ENCODE data around the gene RRBP1. TPM values are rescaled to one million over a fixed set of nuclear protein-coding genes. Genes with fewer than 3 reads are reported as not detected.

RRBP1 gene
- polyA plus RNA-seq, 2 donors = 49.0 to 54.5 TPM

DNA sequence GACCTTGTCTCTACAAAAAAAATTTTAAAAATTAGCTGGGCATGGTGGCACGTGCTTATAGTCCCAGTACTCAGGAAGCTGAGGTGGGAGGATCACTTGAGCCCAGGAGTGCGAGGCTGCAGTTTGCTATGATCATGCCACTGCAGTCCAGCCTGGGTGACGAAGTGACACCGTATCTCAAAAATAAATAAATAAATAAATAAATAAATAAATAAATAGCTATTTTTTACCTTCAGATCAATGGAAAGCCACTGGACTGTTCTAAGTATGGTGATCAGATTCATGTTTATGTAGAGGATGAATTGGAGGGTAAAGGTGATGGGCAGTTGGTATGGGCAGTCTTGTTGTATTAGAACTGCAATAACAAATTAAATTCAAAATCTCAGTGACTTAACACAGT is 88.1 kb downstream of the RRBP1 start:
- Histone ChIP-seq H3K4me1 (ENCODE audit: control insufficient read depth in 2 of 2, insufficient read depth in 2 of 2, low read length in 1 of 2) (peaks cover 2 to 7% of the 10 kb centered on the region in 2 donors), H3K27me3 (ENCODE audit: control insufficient read depth in 1 of 2, insufficient read depth in 2 of 2, low read length in 2 of 2) (no peaks in the 10 kb centered on the region), H3K27ac (ENCODE audit: low read depth in 2 of 2, low read length in 1 of 2) (peak overlapping the region; percentile 57 to 79), H3K9me3 (ENCODE audit: control insufficient read depth in 2 of 2, insufficient read depth in 1 of 2, low read depth in 1 of 2, low read length in 1 of 2) (no peaks in the 10 kb centered on the region), H3K4me3 (ENCODE audit: low read depth in 1 of 2, low read length in 2 of 2) (no peak overlapping the region), H3K36me3 (ENCODE audit: control insufficient read depth in 2 of 2, insufficient read depth in 2 of 2, low read length in 1 of 2) (no peaks in the 10 kb centered on the region)
- 69 to 83% methylated on average over 4 of the region's 4 CpGs for WGBS, 2 donors

- Histone ChIP-seq H3K27me3 (ENCODE audit: control insufficient read depth in 1 of 2, insufficient read depth in 2 of 2, low read length in 2 of 2) (no peaks in the 10 kb centered on the region), H3K9me3 (ENCODE audit: control insufficient read depth in 2 of 2, insufficient read depth in 1 of 2, low read depth in 1 of 2, low read length in 1 of 2) (no peaks in the 10 kb centered on the region), H3K36me3 (ENCODE audit: control insufficient read depth in 2 of 2, insufficient read depth in 2 of 2, low read length in 1 of 2) (no peaks in the 10 kb centered on the region), H3K4me1 (ENCODE audit: control insufficient read depth in 2 of 2, insufficient read depth in 2 of 2, low read length in 1 of 2) (peaks cover 2 to 7% of the 10 kb centered on the region in 2 donors), H3K4me3 (ENCODE audit: low read depth in 1 of 2, low read length in 2 of 2) (no peak overlapping the region), H3K27ac (ENCODE audit: low read depth in 2 of 2, low read length in 1 of 2) (no peak overlapping the region)
- 29 to 32% methylated on average over 1 of the region's 1 CpG for WGBS, 2 donors
Measured at GRCh38 chr20:17590245-17590644, 91.8 kb downstream of the RRBP1 start.

- Histone ChIP-seq H3K27ac (ENCODE audit: low read depth in 2 of 2, low read length in 1 of 2) (peak overlapping the region in 1 of 2 donors; percentile 67), H3K4me3 (ENCODE audit: low read depth in 1 of 2, low read length in 2 of 2) (no peak overlapping the region), H3K4me1 (ENCODE audit: control insufficient read depth in 2 of 2, insufficient read depth in 2 of 2, low read length in 1 of 2) (peaks cover 0 to 5% of the 10 kb centered on the region in 2 donors)
Measured at GRCh38 chr20:17589161-17589834, 92.7 kb downstream of the RRBP1 start.

GRCh38 chr20:17587824-17588223 is 94.2 kb downstream of the RRBP1 start:
- no peak overlapping the region for H3K27ac ChIP-seq (ENCODE audit: low read depth in 2 of 2, low read length in 1 of 2)
- H3K36me3 ChIP-seq (ENCODE audit: control insufficient read depth in 2 of 2, insufficient read depth in 2 of 2, low read length in 1 of 2) = no peaks in the 10 kb centered on the region
- 54 to 73% methylated on average over 3 of the region's 3 CpGs for WGBS, 2 donors
- H3K27me3 ChIP-seq (ENCODE audit: control insufficient read depth in 1 of 2, insufficient read depth in 2 of 2, low read length in 2 of 2) = no peaks in the 10 kb centered on the region
- H3K4me1 ChIP-seq (ENCODE audit: control insufficient read depth in 2 of 2, insufficient read depth in 2 of 2, low read length in 1 of 2) = no peaks in the 10 kb centered on the region
- no peak overlapping the region for H3K4me3 ChIP-seq (ENCODE audit: low read depth in 1 of 2, low read length in 2 of 2)
- H3K9me3 ChIP-seq (ENCODE audit: control insufficient read depth in 2 of 2, insufficient read depth in 1 of 2, low read depth in 1 of 2, low read length in 1 of 2) = no peaks in the 10 kb centered on the region

More at GRCh38 chr20:17589161-17589834, 92.7 kb downstream of the RRBP1 start:
- Histone ChIP-seq H3K9me3 (ENCODE audit: control insufficient read depth in 2 of 2, insufficient read depth in 1 of 2, low read depth in 1 of 2, low read length in 1 of 2) (no peaks in the 10 kb centered on the region), H3K36me3 (ENCODE audit: control insufficient read depth in 2 of 2, insufficient read depth in 2 of 2, low read length in 1 of 2) (no peaks in the 10 kb centered on the region), H3K27me3 (ENCODE audit: control insufficient read depth in 1 of 2, insufficient read depth in 2 of 2, low read length in 2 of 2) (no peaks in the 10 kb centered on the region)
- WGBS, 2 donors = 62 to 67% methylated on average over 8 of the region's 8 CpGs

- WGBS, 2 donors = 81 to 87% methylated on average over 1 of the region's 1 CpG
- H3K4me1 ChIP-seq (ENCODE audit: control insufficient read depth in 2 of 2, insufficient read depth in 2 of 2, low read length in 1 of 2) = no peaks in the 10 kb centered on the region
Measured at GRCh38 chr20:17587148-17587547, 94.9 kb downstream of the RRBP1 start.

DNA sequence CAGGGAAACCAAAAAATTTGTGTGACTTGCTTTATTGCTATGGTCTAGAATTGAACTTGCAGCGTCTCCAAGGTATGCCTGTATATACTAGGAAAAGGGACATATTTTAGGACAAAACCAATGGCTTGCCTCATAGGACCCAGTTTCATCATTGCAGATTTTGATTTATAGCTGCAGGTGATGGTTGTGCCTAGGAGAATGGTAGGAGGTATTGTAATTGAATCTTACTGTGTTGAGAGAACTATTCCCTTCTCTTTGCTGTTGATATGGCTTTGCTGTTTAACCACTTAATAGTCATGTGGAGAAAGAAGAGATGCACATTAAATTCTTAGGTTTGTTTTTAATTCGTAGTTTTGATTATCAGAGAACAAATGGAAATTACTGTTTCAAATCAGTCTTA is 95.8 kb downstream of the RRBP1 start:
- H3K27me3 ChIP-seq (ENCODE audit: control insufficient read depth in 1 of 2, insufficient read depth in 2 of 2, low read length in 2 of 2) = no peaks in the 10 kb centered on the region
- H3K4me3 ChIP-seq (ENCODE audit: low read depth in 1 of 2, low read length in 2 of 2) = no peak overlapping the region
- H3K9me3 ChIP-seq (ENCODE audit: control insufficient read depth in 2 of 2, insufficient read depth in 1 of 2, low read depth in 1 of 2, low read length in 1 of 2) = no peaks in the 10 kb centered on the region
- no peaks in the 10 kb centered on the region for H3K4me1 ChIP-seq (ENCODE audit: control insufficient read depth in 2 of 2, insufficient read depth in 2 of 2, low read length in 1 of 2)
- H3K36me3 ChIP-seq (ENCODE audit: control insufficient read depth in 2 of 2, insufficient read depth in 2 of 2, low read length in 1 of 2) = no peaks in the 10 kb centered on the region
- no peak overlapping the region for H3K27ac ChIP-seq (ENCODE audit: low read depth in 2 of 2, low read length in 1 of 2)
- WGBS, 2 donors = 75 to 79% methylated on average over 2 of the region's 2 CpGs

More at GRCh38 chr20:17587148-17587547, 94.9 kb downstream of the RRBP1 start:
- Histone ChIP-seq H3K27ac (ENCODE audit: low read depth in 2 of 2, low read length in 1 of 2) (no peak overlapping the region), H3K36me3 (ENCODE audit: control insufficient read depth in 2 of 2, insufficient read depth in 2 of 2, low read length in 1 of 2) (no peaks in the 10 kb centered on the region), H3K9me3 (ENCODE audit: control insufficient read depth in 2 of 2, insufficient read depth in 1 of 2, low read depth in 1 of 2, low read length in 1 of 2) (no peaks in the 10 kb centered on the region), H3K4me3 (ENCODE audit: low read depth in 1 of 2, low read length in 2 of 2) (no peak overlapping the region), H3K27me3 (ENCODE audit: control insufficient read depth in 1 of 2, insufficient read depth in 2 of 2, low read length in 2 of 2) (no peaks in the 10 kb centered on the region)

GRCh38 chr20:17584689-17585088 is 97.4 kb downstream of the RRBP1 start:
- no peaks in the 10 kb centered on the region for H3K9me3 ChIP-seq (ENCODE audit: control insufficient read depth in 2 of 2, insufficient read depth in 1 of 2, low read depth in 1 of 2, low read length in 1 of 2)
- no peaks in the 10 kb centered on the region for H3K4me1 ChIP-seq (ENCODE audit: control insufficient read depth in 2 of 2, insufficient read depth in 2 of 2, low read length in 1 of 2)
- H3K27me3 ChIP-seq (ENCODE audit: control insufficient read depth in 1 of 2, insufficient read depth in 2 of 2, low read length in 2 of 2) = no peaks in the 10 kb centered on the region
- H3K27ac ChIP-seq (ENCODE audit: low read depth in 2 of 2, low read length in 1 of 2) = no peak overlapping the region
- no peak overlapping the region for H3K4me3 ChIP-seq (ENCODE audit: low read depth in 1 of 2, low read length in 2 of 2)
- H3K36me3 ChIP-seq (ENCODE audit: control insufficient read depth in 2 of 2, insufficient read depth in 2 of 2, low read length in 1 of 2) = no peaks in the 10 kb centered on the region

DNA sequence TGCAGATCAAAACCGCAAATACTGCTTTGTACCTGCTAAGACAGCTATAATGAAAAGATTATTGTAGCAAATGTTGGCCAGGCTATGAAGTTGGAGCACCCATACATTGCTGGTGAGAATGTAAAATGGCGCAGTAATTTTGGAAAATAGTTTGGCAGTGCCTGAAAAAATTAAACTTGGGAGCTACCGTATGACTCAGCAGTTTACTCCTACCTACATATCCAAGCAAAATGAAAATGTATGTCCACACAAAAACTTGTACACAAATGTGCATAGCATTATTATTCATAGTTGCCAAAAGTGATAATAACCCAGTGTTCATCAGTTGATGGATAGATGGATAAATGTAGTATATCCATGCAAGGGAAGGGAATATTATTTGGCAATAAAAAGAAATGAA is 98.9 kb downstream of the RRBP1 start:
- no peaks in the 10 kb centered on the region for H3K36me3 ChIP-seq (ENCODE audit: control insufficient read depth in 2 of 2, insufficient read depth in 2 of 2, low read length in 1 of 2)
- no peak overlapping the region for H3K4me3 ChIP-seq (ENCODE audit: low read depth in 1 of 2, low read length in 2 of 2)
- WGBS, 2 donors = 55 to 79% methylated on average over 3 of the region's 3 CpGs
- H3K27ac ChIP-seq (ENCODE audit: low read depth in 2 of 2, low read length in 1 of 2) = no peak overlapping the region
- no peaks in the 10 kb centered on the region for H3K9me3 ChIP-seq (ENCODE audit: control insufficient read depth in 2 of 2, insufficient read depth in 1 of 2, low read depth in 1 of 2, low read length in 1 of 2)
- peaks cover 0 to 7% of the 10 kb centered on the region in 2 donors for H3K4me1 ChIP-seq (ENCODE audit: control insufficient read depth in 2 of 2, insufficient read depth in 2 of 2, low read length in 1 of 2)
- no peaks in the 10 kb centered on the region for H3K27me3 ChIP-seq (ENCODE audit: control insufficient read depth in 1 of 2, insufficient read depth in 2 of 2, low read length in 2 of 2)

- no peaks in the 10 kb centered on the region for H3K27me3 ChIP-seq (ENCODE audit: control insufficient read depth in 1 of 2, insufficient read depth in 2 of 2, low read length in 2 of 2)
- WGBS, 2 donors = 80 to 91% methylated on average over 2 of the region's 2 CpGs
- H3K36me3 ChIP-seq (ENCODE audit: control insufficient read depth in 2 of 2, insufficient read depth in 2 of 2, low read length in 1 of 2) = no peaks in the 10 kb centered on the region
- no peaks in the 10 kb centered on the region for H3K9me3 ChIP-seq (ENCODE audit: control insufficient read depth in 2 of 2, insufficient read depth in 1 of 2, low read depth in 1 of 2, low read length in 1 of 2)
- peak overlapping the region in 1 of 2 donors; percentile 7 for H3K27ac ChIP-seq (ENCODE audit: low read depth in 2 of 2, low read length in 1 of 2)
- H3K4me1 ChIP-seq (ENCODE audit: control insufficient read depth in 2 of 2, insufficient read depth in 2 of 2, low read length in 1 of 2) = peaks cover 0 to 7% of the 10 kb centered on the region in 2 donors
- H3K4me3 ChIP-seq (ENCODE audit: low read depth in 1 of 2, low read length in 2 of 2) = no peak overlapping the region
Measured at GRCh38 chr20:17580895-17581294, 101.1 kb downstream of the RRBP1 start.

DNA sequence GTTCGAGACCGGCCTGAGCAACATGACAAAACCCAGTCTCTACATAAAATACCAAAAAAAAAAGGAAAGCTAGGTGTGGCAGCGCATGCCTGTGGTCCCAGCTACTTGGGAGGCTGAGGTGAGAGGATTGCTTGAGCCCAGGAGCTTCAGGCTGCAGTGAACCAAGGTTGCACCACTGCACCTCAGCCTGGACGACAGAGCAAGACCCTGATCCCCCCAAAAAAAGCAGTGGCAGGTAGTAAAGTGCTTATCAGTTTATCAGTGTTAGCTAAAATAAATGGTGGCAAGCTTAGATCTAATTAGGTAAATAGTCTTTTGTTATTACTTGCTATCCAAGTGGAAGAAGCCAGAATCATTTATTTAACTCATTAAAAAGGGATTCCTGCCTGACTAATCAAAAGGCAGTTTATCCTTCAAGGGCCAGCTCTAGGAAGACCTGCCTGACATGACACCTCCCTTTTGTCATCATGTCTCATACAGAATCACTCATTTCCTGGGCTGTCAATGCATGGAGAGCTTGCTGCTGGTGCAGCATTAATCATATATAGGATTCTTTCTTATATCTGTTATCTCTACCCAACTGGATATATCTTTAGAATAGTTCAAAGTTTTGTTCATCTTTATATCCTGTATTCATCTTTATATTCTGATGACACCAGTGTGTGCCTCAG is 102.5 kb downstream of the RRBP1 start:
- Histone ChIP-seq H3K27me3 (ENCODE audit: control insufficient read depth in 1 of 2, insufficient read depth in 2 of 2, low read length in 2 of 2) (no peaks in the 10 kb centered on the region), H3K36me3 (ENCODE audit: control insufficient read depth in 2 of 2, insufficient read depth in 2 of 2, low read length in 1 of 2) (peaks cover 0 to 3% of the 10 kb centered on the region in 2 donors), H3K27ac (ENCODE audit: low read depth in 2 of 2, low read length in 1 of 2) (peak overlapping the region in 1 of 2 donors; percentile 43), H3K4me3 (ENCODE audit: low read depth in 1 of 2, low read length in 2 of 2) (no peak overlapping the region), H3K9me3 (ENCODE audit: control insufficient read depth in 2 of 2, insufficient read depth in 1 of 2, low read depth in 1 of 2, low read length in 1 of 2) (no peaks in the 10 kb centered on the region), H3K4me1 (ENCODE audit: control insufficient read depth in 2 of 2, insufficient read depth in 2 of 2, low read length in 1 of 2) (peaks cover 0 to 7% of the 10 kb centered on the region in 2 donors)
- 83 to 89% methylated on average over 4 of the region's 4 CpGs for WGBS, 2 donors
